Tibial nerve (tissue), 4 donors: ENCODE data around the gene C6orf52. TPM values are rescaled to one million over a fixed set of nuclear protein-coding genes. Genes with fewer than 3 reads are reported as not detected.
"Not testable (repeated sequence)": the region's sequence is repeated elsewhere in the genome, so short reads cannot be mapped to it uniquely, and the experiment has no call there.

Experiments used
- DNase-seq, 2 donors: peaks; one replicate each; pipeline ENCODE4 v3.0.0-alpha.2; 2019; ENCODE audit warnings: low spot score in 2 of 2
- H3K27ac ChIP-seq, 4 donors: fragments of 200-600 bp; sonication (generic) in 3 of 4; one replicate each; pipeline ENCODE4 v1.5.1; 2017 to 2019; ENCODE audit warnings: mild to moderate bottlenecking in 1 of 4
- H3K27me3 ChIP-seq, 2 donors: fragments of 200-600 bp; sonication (generic) in 1 of 2; one replicate each; pipeline versions ENCODE4 v1.5.1 to v1.6.0; 2017 to 2019
- H3K36me3 ChIP-seq, 3 donors: fragments of 200-600 bp; sonication (generic); one replicate each; pipeline ENCODE4 v1.5.1; 2018 to 2019
- H3K4me1 ChIP-seq, 4 donors: fragments of 200-600 bp; sonication (generic) in 3 of 4; one replicate each; pipeline ENCODE4 v1.5.1; 2017 to 2019
- H3K4me3 ChIP-seq, 4 donors: fragments of 200-600 bp; sonication (generic) in 3 of 4; one replicate each; pipeline ENCODE4 v1.5.1; 2017 to 2019; ENCODE audit warnings: mild to moderate bottlenecking in 1 of 4, moderate library complexity in 1 of 4
- H3K9me3 ChIP-seq, 4 donors: fragments of 200-600 bp; sonication (generic) in 3 of 4; one replicate each; pipeline ENCODE4 v1.5.1; 2017 to 2019
- EP300 ChIP-seq, 2 donors: sonication (generic); formaldehyde crosslinking; IDR thresholded peaks; one replicate each; pipeline ENCODE4 v1.6.1; 2017; ENCODE audit warnings: antibody characterized with exemption in 2 of 2, mild to moderate bottlenecking in 1 of 2
- POLR2A ChIP-seq, 2 donors: fragments of 450-650 bp; IDR thresholded peaks; one replicate each; pipeline ENCODE4 v1.6.1; 2017; ENCODE audit warnings: antibody characterized with exemption in 2 of 2, mild to moderate bottlenecking in 2 of 2, moderate library complexity in 2 of 2
- WGBS, 2 donors: methylation state at CpG; one replicate each; pipeline ENCODE4 v1.1.5; 2018; 5-methylcytosine and 5-hydroxymethylcytosine counted together
- total RNA-seq, 4 donors: library from RNA; depleted of rRNA; stranded (reverse); fragments of >200 nt; gene quantifications; one replicate each; pipeline ENCODE4 v1.1.0, GENCODE V29; 2016
- TF ChIP-seq, protein P1 (sequence below), 5 experiments: fragments of 200-600 bp in 3 of 5; fragments of 450-650 bp in 2 of 5; sonication (generic) in 3 of 5; IDR thresholded peaks; one replicate each; pipeline ENCODE4 v1.5.1; 2016 to 2019; ENCODE audit warnings: antibody characterized with exemption in 5 of 5, mild to moderate bottlenecking in 3 of 5, moderate library complexity in 2 of 5

The C6orf52 gene
- total RNA-seq, 4 donors from 2014 or later = not detected

DNA sequence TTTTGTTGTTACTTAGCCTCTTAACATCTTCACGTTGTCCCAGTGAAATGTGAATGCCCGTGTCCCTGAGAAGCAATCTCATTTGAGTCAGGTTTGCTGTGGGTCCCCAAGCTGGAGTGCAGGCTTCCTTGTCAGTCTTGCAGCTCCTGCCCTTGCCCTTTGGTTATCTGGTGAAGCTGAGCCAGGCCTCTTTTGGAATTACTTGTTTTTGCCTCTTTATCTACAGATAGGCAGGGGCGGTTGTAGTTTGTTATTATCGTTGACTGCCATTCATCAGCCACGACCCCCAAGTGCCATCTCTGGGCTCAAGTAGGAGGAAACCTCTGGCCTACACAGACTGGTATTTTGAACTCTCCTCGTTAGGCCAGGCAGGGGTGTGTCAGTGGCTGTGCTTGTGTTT lies 30.6 kb upstream of the C6orf52 start:
- no peak overlapping the region for H3K27ac ChIP-seq
- no peaks in the 10 kb centered on the region for H3K9me3 ChIP-seq
- WGBS, 2 donors = 67 to 78% methylated on average over 6 of the region's 6 CpGs
- no peak for DNase-seq
- H3K4me3 ChIP-seq = no peak overlapping the region
- TF ChIP-seq, protein P1, sequence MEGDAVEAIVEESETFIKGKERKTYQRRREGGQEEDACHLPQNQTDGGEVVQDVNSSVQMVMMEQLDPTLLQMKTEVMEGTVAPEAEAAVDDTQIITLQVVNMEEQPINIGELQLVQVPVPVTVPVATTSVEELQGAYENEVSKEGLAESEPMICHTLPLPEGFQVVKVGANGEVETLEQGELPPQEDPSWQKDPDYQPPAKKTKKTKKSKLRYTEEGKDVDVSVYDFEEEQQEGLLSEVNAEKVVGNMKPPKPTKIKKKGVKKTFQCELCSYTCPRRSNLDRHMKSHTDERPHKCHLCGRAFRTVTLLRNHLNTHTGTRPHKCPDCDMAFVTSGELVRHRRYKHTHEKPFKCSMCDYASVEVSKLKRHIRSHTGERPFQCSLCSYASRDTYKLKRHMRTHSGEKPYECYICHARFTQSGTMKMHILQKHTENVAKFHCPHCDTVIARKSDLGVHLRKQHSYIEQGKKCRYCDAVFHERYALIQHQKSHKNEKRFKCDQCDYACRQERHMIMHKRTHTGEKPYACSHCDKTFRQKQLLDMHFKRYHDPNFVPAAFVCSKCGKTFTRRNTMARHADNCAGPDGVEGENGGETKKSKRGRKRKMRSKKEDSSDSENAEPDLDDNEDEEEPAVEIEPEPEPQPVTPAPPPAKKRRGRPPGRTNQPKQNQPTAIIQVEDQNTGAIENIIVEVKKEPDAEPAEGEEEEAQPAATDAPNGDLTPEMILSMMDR (IDR thresholded peaks at IDR 0.05) = no peak
- TF ChIP-seq EP300 (IDR thresholded peaks at IDR 0.05) = no peak
- no peak for TF ChIP-seq POLR2A (IDR thresholded peaks at IDR 0.05)
- H3K36me3 ChIP-seq = peaks cover 0 to 54% (median 2%) of the 10 kb centered on the region in 3 donors
- H3K27me3 ChIP-seq = no peaks in the 10 kb centered on the region
- H3K4me1 ChIP-seq = peaks cover 0 to 47% (median 11%) of the 10 kb centered on the region in 4 donors

DNA sequence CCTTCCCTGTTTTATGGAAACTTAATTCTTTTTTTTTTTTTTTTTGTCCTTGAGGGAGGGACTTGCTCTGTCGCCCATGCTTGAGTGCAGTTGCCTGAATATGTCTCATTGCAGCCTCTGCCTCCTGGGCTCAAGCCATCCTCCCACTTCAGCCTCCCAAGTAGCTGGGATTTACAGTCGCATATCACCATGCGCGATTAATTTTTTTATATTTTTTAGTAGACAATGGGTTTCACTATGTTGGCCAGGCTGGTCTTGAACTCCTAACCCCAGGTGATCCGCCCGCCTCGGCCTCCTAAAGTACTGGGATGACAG lies 29.1 kb upstream of the C6orf52 start:
- Histone ChIP-seq H3K9me3 (no peaks in the 10 kb centered on the region), H3K27ac (peak overlapping the region in 3 of 4 donors; percentile 82 to 91 (median 89)), H3K4me1 (peaks cover 0 to 52% (median 11%) of the 10 kb centered on the region in 4 donors), H3K4me3 (peak overlapping the region; percentile 51 to 82 (median 66)), H3K27me3 (no peaks in the 10 kb centered on the region), H3K36me3 (peaks cover 0 to 39% (median 0%) of the 10 kb centered on the region in 3 donors)
- DNase-seq = no peak
- TF ChIP-seq POLR2A (IDR thresholded peaks at IDR 0.05) = no peak
- TF ChIP-seq EP300 (IDR thresholded peaks at IDR 0.05) = no peak
- TF ChIP-seq, protein P1 (IDR thresholded peaks at IDR 0.05) = no peak
- 13 to 17% methylated on average over 7 of the region's 7 CpGs for WGBS, 2 donors

DNA sequence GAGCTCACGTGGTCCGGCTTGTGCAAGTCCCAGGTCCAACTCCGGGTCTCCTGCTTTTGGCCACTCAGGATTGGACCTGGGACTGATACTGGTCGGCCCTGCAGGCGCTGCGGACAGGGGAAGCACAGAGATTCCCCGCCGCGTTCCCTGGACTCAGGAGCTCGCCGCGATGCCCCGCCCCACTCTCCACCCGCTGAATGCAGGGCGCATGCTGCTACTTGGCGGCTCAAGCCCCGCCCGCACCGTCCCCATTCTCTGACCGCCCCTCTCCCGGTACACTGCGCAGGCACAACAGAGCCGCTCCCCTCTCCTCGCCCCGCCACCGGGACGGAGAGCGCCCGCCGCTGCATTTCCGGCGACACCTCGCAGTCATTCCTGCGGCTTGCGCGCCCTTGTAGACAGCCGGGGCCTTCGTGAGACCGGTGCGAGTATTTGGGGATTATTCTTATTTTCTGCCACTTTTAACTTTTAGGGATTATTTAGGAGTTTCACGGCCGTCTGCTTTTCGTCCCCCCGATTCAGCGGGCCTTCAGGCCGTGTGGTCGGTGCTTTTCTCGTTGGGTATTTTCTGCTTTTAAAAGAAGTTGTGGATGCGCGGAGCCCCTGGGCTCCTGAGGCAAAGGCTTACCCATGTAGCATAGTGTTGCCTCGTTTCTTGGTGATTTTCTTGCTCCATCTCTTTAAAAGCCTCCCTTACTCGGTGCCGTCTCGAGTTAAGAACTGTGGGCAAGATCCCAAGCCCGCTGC lies 28.6 kb upstream of the C6orf52 start, which contains the start of gene TMEM14C:
TSS of gene TMEM14C (plus strand) at position 251 of the 747 bp plus-strand sequence. CDS start 1,544 bp downstream, outside the sequence.
- H3K36me3 ChIP-seq = peaks cover 0 to 33% (median 0%) of the 10 kb centered on the region in 3 donors
- peaks cover 0 to 52% (median 11%) of the 10 kb centered on the region in 4 donors for H3K4me1 ChIP-seq
- WGBS, 2 donors = 0% methylated on average over 39 to 48 of the region's 55 CpGs
- no peaks in the 10 kb centered on the region for H3K9me3 ChIP-seq
- TF ChIP-seq, protein P1 (IDR thresholded peaks at IDR 0.05) = peak in 2 of 5 experiments; percentile 16 to 51
- TF ChIP-seq POLR2A (IDR thresholded peaks at IDR 0.05) = peak; percentile 36 to 76
- peak; percentile 93 for TF ChIP-seq EP300 (IDR thresholded peaks at IDR 0.05)
- H3K27me3 ChIP-seq = no peaks in the 10 kb centered on the region
- H3K27ac ChIP-seq = peak within 1 kb of the TSS; percentile 47 to 91 (median 88)
- peak within 1 kb of the TSS; percentile 51 to 82 (median 66) for H3K4me3 ChIP-seq
- peak; percentile 97 to 98 for DNase-seq

DNA sequence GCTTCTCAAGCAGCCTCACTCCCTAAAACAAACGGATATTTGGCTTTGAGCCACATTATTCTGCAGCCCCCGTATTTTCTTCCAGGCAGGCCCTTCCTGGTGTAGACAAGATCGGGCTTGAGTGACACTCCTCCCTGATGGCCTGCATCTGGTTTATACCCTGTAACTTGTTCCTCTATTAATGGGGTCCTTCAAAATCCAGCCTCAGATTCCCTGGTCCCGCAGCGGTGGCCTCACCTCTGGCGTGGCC lies 28.1 kb upstream of the C6orf52 start:
- Histone ChIP-seq H3K36me3 (peaks cover 0 to 28% (median 0%) of the 10 kb centered on the region in 3 donors), H3K27ac (peak overlapping the region; percentile 47 to 91 (median 88)), H3K4me1 (peaks cover 0 to 52% (median 11%) of the 10 kb centered on the region in 4 donors), H3K9me3 (no peaks in the 10 kb centered on the region), H3K27me3 (no peaks in the 10 kb centered on the region), H3K4me3 (peak overlapping the region; percentile 27 to 82 (median 64))
- WGBS, 2 donors = 1 to 2% methylated on average over 6 of the region's 6 CpGs
- TF ChIP-seq, protein P1 (IDR thresholded peaks at IDR 0.05) = no peak
- TF ChIP-seq POLR2A (IDR thresholded peaks at IDR 0.05) (no peak), EP300 (IDR thresholded peaks at IDR 0.05) (no peak)
- no peak for DNase-seq

DNA sequence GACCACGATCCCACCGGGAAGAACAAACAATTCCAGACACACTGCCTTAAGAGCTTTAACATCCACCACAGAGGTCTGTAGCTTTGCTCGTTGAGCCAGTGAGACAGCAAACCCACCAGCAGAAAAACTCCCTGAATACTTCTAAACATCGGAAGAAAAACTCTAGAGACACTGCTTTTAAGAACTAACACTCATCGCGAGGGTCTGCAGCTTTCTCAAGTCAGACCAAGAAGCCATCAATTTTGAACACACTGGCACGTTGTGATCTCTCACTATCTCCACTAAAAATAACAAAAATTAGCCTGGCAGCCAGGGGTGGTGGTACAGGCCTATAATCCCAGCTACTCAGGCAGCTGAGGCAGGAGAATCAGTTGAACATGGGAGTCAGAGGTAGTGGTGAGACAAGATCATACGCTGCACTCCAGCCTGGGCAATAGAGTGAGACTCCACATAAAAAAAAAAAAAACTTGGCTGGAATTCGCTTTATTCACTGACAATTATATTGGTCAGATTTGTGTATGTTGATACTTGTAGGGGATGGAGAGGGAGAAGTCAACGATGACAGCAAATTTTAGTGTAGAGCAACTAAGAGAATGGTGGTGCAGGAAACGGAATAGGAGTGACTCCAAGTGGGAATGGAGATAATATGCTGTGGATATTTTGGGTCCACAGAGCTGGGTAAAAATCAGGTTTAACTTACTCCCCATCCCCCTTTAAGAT lies 27.6 kb upstream of the C6orf52 start:
- TF ChIP-seq EP300 (IDR thresholded peaks at IDR 0.05) = no peak
- TF ChIP-seq, protein P1 (IDR thresholded peaks at IDR 0.05) = no peak
- TF ChIP-seq POLR2A (IDR thresholded peaks at IDR 0.05) = no peak
- peaks cover 0 to 52% (median 11%) of the 10 kb centered on the region in 4 donors for H3K4me1 ChIP-seq

DNA sequence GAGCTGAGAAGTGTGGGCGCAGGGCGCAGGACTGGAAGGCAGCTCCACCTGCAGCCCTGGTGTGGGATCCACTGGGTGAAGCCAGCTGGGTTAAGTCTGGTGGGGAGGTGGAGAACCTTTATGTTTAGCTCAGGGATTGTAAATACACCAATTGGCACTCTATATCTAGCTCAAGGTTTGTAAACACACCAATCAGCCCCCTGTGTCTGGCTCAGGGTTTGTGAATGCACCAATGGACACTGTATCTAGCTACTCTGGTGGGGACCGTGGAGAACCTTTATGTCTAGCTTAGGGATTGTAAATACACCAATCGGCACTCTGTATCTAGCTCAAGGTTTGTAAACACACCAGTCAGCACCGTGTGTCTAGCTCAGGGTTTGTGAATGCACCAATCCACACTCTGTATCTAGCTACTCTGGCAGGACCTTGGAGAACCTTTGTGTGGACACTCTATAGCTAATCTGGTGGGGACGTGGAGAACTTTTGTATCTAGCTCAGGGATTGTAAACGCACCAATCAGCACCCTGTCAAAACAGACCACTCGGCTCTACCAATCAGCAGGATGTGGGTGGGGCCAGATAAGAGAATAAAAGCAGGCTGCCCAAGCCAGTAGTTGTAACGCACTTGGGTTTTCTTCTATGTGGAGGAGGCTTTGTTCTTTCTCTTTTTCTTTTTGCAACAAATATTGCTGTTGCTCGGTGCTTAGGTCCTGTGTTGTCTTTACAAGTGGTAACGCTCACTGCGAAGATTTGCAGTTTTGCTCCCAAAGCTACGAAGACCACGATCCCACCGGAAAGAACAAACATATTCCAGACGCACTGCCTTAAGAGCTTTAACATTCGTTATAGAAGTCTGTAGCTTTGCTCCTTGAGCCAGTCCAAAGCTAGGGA lies 26.8 kb upstream of the C6orf52 start:
- H3K4me3 ChIP-seq = peak overlapping the region in 3 of 4 donors; percentile 39 to 63 (median 47)
- peaks cover 0 to 16% (median 0%) of the 10 kb centered on the region in 3 donors for H3K36me3 ChIP-seq
- not testable (repeated sequence) for H3K27me3 ChIP-seq, DNase-seq, H3K9me3 ChIP-seq
- 80 to 81% methylated on average over 16 of the region's 17 CpGs for WGBS, 2 donors
- H3K4me1 ChIP-seq = peaks cover 0 to 49% (median 11%) of the 10 kb centered on the region in 4 donors
- peak overlapping the region; percentile 66 to 85 (median 74) for H3K27ac ChIP-seq

More for the DNA sequence above, 27.6 kb upstream of the C6orf52 start:
- peaks cover 0 to 24% (median 0%) of the 10 kb centered on the region in 3 donors for H3K36me3 ChIP-seq
- H3K9me3 ChIP-seq = no peaks in the 10 kb centered on the region
- no peaks in the 10 kb centered on the region for H3K27me3 ChIP-seq
- peak overlapping the region; percentile 47 to 91 (median 88) for H3K27ac ChIP-seq
- H3K4me3 ChIP-seq = peak overlapping the region; percentile 27 to 82 (median 64)
- no peak for DNase-seq
- 62 to 63% methylated on average over 11 of the region's 11 CpGs for WGBS, 2 donors
